Right atrium auricular region (tissue), 2 donors: ENCODE measurements around the gene SLC20A1. TPM values are rescaled to one million over a fixed set of nuclear protein-coding genes. Genes with fewer than 3 reads are reported as not detected.

Source experiments
- DNase-seq: peaks from one replicate; pipeline ENCODE4 v3.0.0-alpha.2; 2019; ENCODE audit warnings: low spot score
- H3K27ac ChIP-seq, 2 donors: fragments of 200-600 bp; sonication (generic); 1 replicate in 1 of 2; 2 replicates in 1 of 2; pipeline ENCODE4 v1.5.1; 2016 to 2019
- H3K27me3 ChIP-seq, 2 donors: fragments of 200-600 bp; sonication (generic); one replicate each; pipeline versions ENCODE4 v1.5.1 to v1.6.0; 2017 to 2019
- H3K36me3 ChIP-seq: fragments of 200-600 bp; sonication (generic); one replicate; pipeline ENCODE4 v1.5.1; 2016
- H3K4me1 ChIP-seq, 2 donors: fragments of 200-600 bp; sonication (generic); one replicate each; pipeline versions ENCODE4 v1.5.1 to v1.6.0; 2017 to 2019
- H3K4me3 ChIP-seq, 2 donors: fragments of 200-600 bp; sonication (generic); 1 replicate in 1 of 2; 2 replicates in 1 of 2; pipeline ENCODE4 v1.5.1; 2017 to 2019; ENCODE audit warnings: mild to moderate bottlenecking in 1 of 2, moderate library complexity in 1 of 2
- H3K9me3 ChIP-seq, 2 donors: fragments of 200-600 bp; sonication (generic); one replicate each; pipeline ENCODE4 v1.5.1; 2019
- CTCF ChIP-seq, 2 donors: fragments of 200-600 bp; sonication (generic); IDR thresholded peaks; one replicate each; pipeline ENCODE4 v1.5.1; 2019; ENCODE audit warnings: antibody characterized with exemption in 2 of 2
- total RNA-seq, 2 donors: library from RNA; depleted of rRNA; stranded (reverse); fragments of >200 nt; gene quantifications; one replicate each; pipeline ENCODE4 v1.1.0, GENCODE V29; 2016

The SLC20A1 gene
- total RNA-seq, 2 donors from 2014 or later, result 16.8 to 19.7 TPM

- Histone ChIP-seq H3K4me1 (no peaks in the 10 kb centered on the region), H3K36me3 (no peaks in the 10 kb centered on the region), H3K27ac (no peak overlapping the region), H3K4me3 (no peak overlapping the region), H3K9me3 (no peaks in the 10 kb centered on the region), H3K27me3 (no peaks in the 10 kb centered on the region)
- TF ChIP-seq CTCF (IDR thresholded peaks at IDR 0.05), result no peak
- no peak for DNase-seq
These were observed 42.5 kb downstream of the SLC20A1 start for GRCh38 chr2:112688086-112688880.

GRCh38 chr2:112690853-112691401 lies 45.2 kb downstream of the SLC20A1 start:
- Histone ChIP-seq H3K36me3 (no peaks in the 10 kb centered on the region), H3K4me3 (no peak overlapping the region), H3K9me3 (no peaks in the 10 kb centered on the region), H3K27me3 (no peaks in the 10 kb centered on the region), H3K27ac (no peak overlapping the region), H3K4me1 (no peaks in the 10 kb centered on the region)
- TF ChIP-seq CTCF (IDR thresholded peaks at IDR 0.05), result peak; percentile 48 to 73
- DNase-seq, result peak; percentile 78

GRCh38 chr2:112691881-112692281 lies 46.1 kb downstream of the SLC20A1 start:
- H3K4me3 ChIP-seq, result no peak overlapping the region
- DNase-seq, result no peak
- H3K9me3 ChIP-seq, result no peaks in the 10 kb centered on the region
- no peaks in the 10 kb centered on the region for H3K27me3 ChIP-seq
- H3K4me1 ChIP-seq, result no peaks in the 10 kb centered on the region
- H3K27ac ChIP-seq, result no peak overlapping the region
- H3K36me3 ChIP-seq, result no peaks in the 10 kb centered on the region
- TF ChIP-seq CTCF (IDR thresholded peaks at IDR 0.05), result no peak

- Histone ChIP-seq H3K4me1 (no peaks in the 10 kb centered on the region), H3K27me3 (no peaks in the 10 kb centered on the region), H3K36me3 (no peaks in the 10 kb centered on the region), H3K27ac (no peak overlapping the region), H3K4me3 (no peak overlapping the region), H3K9me3 (no peaks in the 10 kb centered on the region)
- DNase-seq, result peak; percentile 71
- no peak for TF ChIP-seq CTCF (IDR thresholded peaks at IDR 0.05)
These were observed 46.8 kb downstream of the SLC20A1 start for GRCh38 chr2:112692495-112692911.

- Histone ChIP-seq H3K27me3 (no peaks in the 10 kb centered on the region), H3K27ac (no peak overlapping the region), H3K36me3 (no peaks in the 10 kb centered on the region), H3K9me3 (no peaks in the 10 kb centered on the region), H3K4me3 (no peak overlapping the region), H3K4me1 (no peaks in the 10 kb centered on the region)
- TF ChIP-seq CTCF (IDR thresholded peaks at IDR 0.05), result no peak
- no peak for DNase-seq
These were observed 47.2 kb downstream of the SLC20A1 start for GRCh38 chr2:112692918-112693317.
